HAP-1 (cell line): ENCODE measurements around the gene MOB2.

Source experiments
- DNase-seq, 2 experiments: peaks; one replicate each; pipeline ENCODE4 v3.0.0-alpha.2; 2016 to 2020; ENCODE audit warnings: low spot score in 2 of 2
- H3K27me3 ChIP-seq: fragments of 250-450 bp; sonication (Bioruptor Pico); 2 replicates; pipeline ENCODE4 v1.5.1; 2020; ENCODE audit warnings: low read depth, mild to moderate bottlenecking, moderate library complexity
- H3K36me3 ChIP-seq: fragments of 250-450 bp; sonication (Bioruptor Pico); replicated peaks from 2 replicates; pipeline ENCODE4 v1.5.1; 2020; ENCODE audit warnings: mild to moderate bottlenecking
- H3K4me1 ChIP-seq: fragments of 250-450 bp; sonication (Bioruptor Pico); 2 replicates; pipeline ENCODE4 v1.5.1; 2020; ENCODE audit warnings: mild to moderate bottlenecking
- H3K4me3 ChIP-seq: fragments of 250-450 bp; sonication (Bioruptor Pico); 2 replicates; pipeline ENCODE4 v1.5.1; 2020; ENCODE audit warnings: mild to moderate bottlenecking, moderate library complexity
- H3K9me3 ChIP-seq: fragments of 250-450 bp; sonication (Bioruptor Pico); 2 replicates; pipeline ENCODE4 v1.5.1; 2020; ENCODE audit warnings: mild to moderate bottlenecking, moderate library complexity
- in situ Hi-C: fragments of 300-500 bp; cut with MboI; formaldehyde crosslinking; loops from 3 replicates; pipeline ENCODE4 v1.14.3; 2020; ENCODE audit warnings: low sequenced_read_pairs, inconsistent platforms, mixed read lengths

Gene MOB2

DNA sequence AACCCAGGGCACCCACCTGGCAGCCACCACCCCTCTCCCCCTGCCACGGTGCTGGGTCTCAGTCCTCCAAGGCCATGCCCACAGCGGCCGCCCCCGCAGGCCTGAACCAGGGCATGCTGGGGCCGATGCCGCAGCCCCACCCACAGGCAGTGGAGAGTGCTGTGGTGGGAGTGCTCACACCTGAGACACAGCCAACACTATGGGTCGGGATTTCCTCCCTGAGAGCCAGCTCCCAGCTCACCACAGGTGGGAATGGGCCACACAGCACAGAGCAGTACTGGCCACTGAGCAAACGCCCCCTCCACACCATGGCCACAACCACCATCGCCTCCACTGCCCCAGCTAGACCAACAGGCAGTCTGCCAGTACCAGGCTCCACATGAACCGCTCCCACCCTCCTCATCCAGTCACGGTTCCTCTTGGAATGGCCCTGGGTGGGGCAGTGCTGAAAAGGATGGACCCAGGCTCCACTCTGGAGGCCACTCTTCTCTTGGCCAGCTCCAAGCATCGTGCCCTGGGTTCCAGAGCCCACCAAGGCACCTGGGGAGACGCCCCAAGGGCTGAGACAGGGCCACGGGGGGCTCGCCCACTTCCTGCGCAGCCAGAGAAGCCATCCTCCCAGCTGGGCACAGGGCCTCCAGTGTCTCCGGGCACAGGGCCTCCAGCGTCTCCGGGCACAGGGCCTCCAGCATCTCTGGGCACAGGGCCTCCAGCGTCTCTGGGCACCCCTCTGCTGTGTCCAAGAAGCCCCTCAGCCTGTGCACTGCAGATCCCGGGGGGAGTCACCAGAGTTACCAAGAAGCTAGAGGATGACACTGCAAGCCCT lies 14.2 kb downstream of the MOB2 start:
- Histone ChIP-seq H3K36me3 (no peaks in the 10 kb centered on the region), H3K4me1 (no peaks in the 10 kb centered on the region), H3K27me3 (no peaks in the 10 kb centered on the region), H3K4me3 (no peak overlapping the region), H3K9me3 (no peaks in the 10 kb centered on the region)
- in situ Hi-C loops = no loop called here
- no peak for DNase-seq

DNA sequence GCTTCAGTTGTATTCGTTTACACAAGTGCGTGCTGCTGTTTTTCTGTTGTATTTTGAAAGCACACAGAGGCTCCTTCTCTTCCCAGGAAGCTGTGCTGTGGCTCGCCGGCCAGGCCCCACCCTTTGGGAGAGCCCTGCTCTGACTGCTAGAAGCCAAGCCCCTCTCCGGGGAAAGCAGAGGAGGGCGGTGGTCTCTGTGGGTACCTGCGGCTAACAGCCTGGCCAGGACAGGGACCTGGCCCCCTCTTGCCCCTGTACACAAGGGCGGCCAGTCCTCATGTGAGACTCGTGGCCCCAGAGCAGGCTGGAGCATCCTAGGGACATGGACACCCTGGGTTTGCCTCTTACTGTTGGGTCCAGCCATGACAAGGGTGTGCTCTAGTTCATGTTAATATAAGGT lies 14.8 kb downstream of the MOB2 start:
- in situ Hi-C loops = no loop called here
- Histone ChIP-seq H3K4me1 (no peaks in the 10 kb centered on the region), H3K9me3 (no peaks in the 10 kb centered on the region), H3K36me3 (no peaks in the 10 kb centered on the region), H3K27me3 (no peaks in the 10 kb centered on the region), H3K4me3 (no peak overlapping the region)
- no peak for DNase-seq

DNA sequence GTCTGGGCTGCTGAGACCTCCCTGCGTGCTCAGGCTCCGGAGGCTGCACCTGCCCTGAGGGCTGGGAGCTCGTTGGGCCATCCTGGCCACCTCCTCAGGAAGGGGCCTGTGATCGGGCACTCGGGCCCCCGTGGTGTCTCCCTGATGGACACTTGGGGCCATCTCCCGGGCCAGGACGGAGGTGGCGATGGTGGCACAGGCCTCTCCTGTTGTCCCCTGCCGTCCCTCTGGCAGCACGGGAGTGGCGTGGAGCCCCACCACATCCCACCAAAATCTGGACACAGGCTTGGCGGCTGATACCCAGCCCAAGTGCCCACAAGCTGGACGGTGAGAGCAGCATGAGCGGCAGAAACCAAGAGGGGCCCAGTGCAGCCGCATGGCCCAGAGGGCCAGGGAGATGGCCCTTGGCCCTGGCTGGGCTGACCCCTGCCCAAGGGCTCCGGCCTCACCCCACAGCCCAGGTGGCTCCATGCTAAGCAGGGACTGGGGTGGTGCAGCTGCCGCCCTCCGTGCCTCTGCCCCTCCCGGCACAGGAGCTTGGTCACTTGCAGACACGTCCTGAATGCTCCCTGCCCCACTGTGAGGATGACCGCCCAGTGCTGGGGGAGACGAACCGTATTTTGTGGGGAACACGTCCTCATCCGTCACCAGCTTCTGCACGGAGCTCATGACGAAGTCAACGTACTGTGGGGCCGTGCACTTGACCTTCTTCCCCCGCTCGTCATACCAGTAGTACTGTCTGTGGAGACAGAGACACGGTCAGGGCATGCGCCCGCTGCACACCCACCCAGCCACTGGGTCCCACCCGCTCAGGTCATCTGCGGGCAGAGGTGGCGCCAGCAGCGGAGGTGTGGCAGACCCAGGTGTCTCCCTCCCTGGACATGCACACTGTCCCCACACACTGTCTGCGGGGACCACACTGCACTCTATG lies 15.6 kb downstream of the MOB2 start:
- H3K9me3 ChIP-seq = no peaks in the 10 kb centered on the region
- no peaks in the 10 kb centered on the region for H3K36me3 ChIP-seq
- no peaks in the 10 kb centered on the region for H3K27me3 ChIP-seq
- in situ Hi-C loops = no loop called here
- no peak overlapping the region for H3K4me3 ChIP-seq
- H3K4me1 ChIP-seq = no peaks in the 10 kb centered on the region
- DNase-seq = no peak

GRCh38 chr11:1469911-1470680 lies 16.5 kb downstream of the MOB2 start:
- Histone ChIP-seq H3K27me3 (no peaks in the 10 kb centered on the region), H3K4me3 (no peak overlapping the region), H3K36me3 (no peaks in the 10 kb centered on the region), H3K4me1 (no peaks in the 10 kb centered on the region), H3K9me3 (no peaks in the 10 kb centered on the region)
- no peak for DNase-seq
- in situ Hi-C loops = no loop called here

DNA sequence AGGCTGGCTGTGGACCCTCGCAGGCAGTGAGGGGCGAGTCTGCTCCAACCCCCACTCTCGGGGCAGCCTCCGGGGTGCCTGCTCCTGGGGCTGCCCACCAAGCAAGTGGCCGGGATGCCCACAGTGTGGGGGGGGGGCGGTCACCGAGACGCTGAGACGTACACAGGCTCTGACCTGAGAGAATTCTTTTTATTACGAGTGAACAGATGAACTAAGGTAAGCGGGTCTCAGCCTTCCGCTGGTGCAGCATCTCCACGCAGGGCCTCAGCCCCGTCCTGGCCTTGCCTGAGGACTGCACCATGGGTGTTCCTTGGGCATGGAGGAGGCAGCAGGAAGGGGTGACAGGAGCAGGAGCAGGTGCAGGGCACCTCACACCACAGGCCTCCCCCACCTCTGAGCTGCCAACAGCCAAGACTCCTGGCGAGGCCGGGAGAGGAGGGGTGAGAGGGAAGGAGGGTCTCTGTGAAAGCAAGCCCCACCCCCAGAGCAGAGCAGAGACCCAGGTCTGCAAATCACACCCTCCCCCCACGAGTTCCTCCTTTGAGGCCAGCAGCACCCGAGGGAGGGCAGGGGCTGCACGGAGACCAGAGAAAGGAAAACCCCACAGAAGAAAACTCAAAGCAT lies 17.2 kb downstream of the MOB2 start:
- Histone ChIP-seq H3K27me3 (no peaks in the 10 kb centered on the region), H3K9me3 (no peaks in the 10 kb centered on the region), H3K4me1 (no peaks in the 10 kb centered on the region), H3K4me3 (no peak overlapping the region), H3K36me3 (no peaks in the 10 kb centered on the region)
- in situ Hi-C loops = no loop called here
- no peak for DNase-seq

DNA sequence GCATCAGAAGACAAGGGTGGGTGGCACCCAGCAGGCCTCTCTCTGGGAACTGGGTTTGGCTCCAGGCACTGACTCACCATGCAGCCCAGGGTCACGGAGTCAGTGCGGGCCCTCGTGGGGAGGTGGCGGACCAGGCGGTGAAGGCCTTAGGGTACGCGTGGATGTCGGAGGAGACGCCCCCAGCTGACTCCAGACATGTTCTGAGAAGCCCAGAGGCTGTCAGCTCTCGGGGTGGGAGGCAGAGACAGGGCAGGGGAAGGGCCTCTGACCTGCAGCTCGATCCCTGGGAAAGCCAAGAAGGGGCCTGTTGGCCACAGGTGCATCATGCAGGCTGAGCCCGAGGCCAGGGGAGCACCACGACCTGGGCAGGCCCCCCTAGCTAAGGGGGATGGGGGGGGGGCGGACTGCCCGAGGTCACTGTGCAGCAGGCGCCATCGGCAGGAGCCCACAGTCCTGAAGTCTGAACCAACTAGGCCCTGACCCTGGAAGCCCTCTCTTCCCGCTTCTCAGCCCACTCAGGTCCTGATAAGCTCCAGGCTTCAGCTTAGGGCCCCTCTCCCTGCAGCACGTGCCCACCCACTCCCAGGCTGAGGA lies 18.0 kb downstream of the MOB2 start:
- in situ Hi-C loops = no loop called here
- Histone ChIP-seq H3K4me3 (no peak overlapping the region), H3K36me3 (no peaks in the 10 kb centered on the region), H3K27me3 (no peaks in the 10 kb centered on the region), H3K9me3 (no peaks in the 10 kb centered on the region), H3K4me1 (no peaks in the 10 kb centered on the region)
- no peak for DNase-seq

DNA sequence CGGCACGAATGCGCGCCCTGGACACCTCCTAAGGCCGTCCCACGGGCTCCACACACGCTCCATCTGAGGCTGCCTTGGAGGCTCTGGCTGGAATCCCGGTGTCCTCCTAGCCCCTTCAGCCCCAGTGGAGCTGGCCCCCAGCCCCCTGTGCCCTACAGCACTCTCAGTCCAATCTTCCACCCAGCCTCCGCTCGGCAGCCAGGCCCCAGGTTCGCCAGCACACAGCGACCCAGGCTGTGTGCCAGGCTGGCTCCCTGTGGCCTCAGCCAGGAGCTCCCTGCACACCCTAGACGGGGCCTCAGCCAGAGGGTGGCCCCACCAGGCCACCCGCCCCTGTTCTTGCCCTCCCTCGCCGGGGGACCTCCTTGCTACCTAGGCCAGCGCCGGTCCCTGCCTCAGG lies 18.6 kb downstream of the MOB2 start:
- H3K27me3 ChIP-seq = no peaks in the 10 kb centered on the region
- H3K36me3 ChIP-seq = no peaks in the 10 kb centered on the region
- H3K9me3 ChIP-seq = no peaks in the 10 kb centered on the region
- no peaks in the 10 kb centered on the region for H3K4me1 ChIP-seq
- H3K4me3 ChIP-seq = no peak overlapping the region
- in situ Hi-C loops = no loop called here
- no peak for DNase-seq

DNA sequence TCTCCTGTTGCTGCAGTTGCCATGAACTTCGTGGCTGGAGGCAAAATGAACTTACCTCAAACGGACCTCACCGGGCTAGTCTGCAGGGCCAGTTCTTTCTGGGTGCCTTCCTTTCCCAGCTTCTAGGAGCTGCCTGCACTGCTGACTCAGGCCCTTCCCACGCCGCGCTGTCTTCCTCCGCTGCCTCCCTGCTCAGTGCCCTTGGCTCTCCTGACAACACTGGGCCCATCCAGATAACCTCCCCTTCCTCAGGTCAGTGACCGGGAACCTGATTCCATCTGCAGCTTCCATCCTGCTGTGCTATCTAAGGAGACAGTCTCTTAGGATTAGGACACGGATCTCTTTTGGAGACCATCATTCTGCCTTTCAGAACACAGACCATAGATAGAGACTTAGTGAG lies 19.3 kb downstream of the MOB2 start:
- DNase-seq = no peak
- Histone ChIP-seq H3K9me3 (no peaks in the 10 kb centered on the region), H3K27me3 (no peaks in the 10 kb centered on the region), H3K4me3 (no peak overlapping the region), H3K4me1 (no peaks in the 10 kb centered on the region), H3K36me3 (0 out of 2 replicates have a peak, but pooled peaks cover 2% of the 10 kb centered on the region)
- in situ Hi-C loops = no loop called here

DNA sequence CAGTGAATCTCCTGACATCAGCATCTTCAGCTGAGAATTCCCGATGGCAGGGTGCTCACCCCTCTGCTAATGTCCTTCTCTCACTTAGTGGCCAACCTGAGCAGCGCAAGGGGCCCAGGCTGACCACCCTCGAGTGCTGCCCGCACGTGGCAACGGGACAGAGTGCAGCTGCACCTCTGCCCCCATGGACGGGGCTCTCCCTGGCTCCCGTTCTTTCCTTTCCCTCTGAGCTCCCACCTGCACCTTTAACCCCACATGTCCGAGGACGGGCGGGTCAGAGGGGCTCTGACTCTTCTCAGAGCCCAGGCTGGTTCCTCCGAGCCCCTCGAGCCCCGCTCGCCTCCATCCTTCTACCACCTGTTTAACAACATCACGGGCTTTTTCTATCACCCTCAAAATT lies 19.8 kb downstream of the MOB2 start:
- DNase-seq = no peak
- H3K36me3 ChIP-seq = 0 out of 2 replicates have a peak, but pooled peaks cover 2% of the 10 kb centered on the region
- in situ Hi-C loops = no loop called here
- H3K4me3 ChIP-seq = no peak overlapping the region
- no peaks in the 10 kb centered on the region for H3K9me3 ChIP-seq
- no peaks in the 10 kb centered on the region for H3K27me3 ChIP-seq
- no peaks in the 10 kb centered on the region for H3K4me1 ChIP-seq

DNA sequence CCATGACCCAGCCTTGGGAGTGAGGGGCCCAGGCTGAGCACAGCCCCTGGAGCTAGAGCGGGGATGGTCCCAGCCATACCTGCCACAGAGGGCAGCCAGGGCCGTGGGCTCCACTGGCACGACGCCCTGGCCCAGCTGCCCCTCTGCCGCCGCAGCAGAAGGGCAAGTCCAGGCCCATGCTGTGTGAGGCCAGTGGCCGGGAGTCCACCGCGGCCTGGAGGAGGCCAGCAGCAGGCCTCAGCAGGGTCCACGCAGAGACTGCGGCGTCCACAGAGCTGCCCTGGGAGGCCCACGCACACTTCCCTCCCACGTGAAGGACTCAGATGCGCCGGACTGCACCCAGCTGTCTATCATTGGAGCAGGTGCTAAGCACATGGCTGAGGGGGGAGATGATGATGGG lies 23.5 kb downstream of the MOB2 start:
- in situ Hi-C loops = no loop called here

DNA sequence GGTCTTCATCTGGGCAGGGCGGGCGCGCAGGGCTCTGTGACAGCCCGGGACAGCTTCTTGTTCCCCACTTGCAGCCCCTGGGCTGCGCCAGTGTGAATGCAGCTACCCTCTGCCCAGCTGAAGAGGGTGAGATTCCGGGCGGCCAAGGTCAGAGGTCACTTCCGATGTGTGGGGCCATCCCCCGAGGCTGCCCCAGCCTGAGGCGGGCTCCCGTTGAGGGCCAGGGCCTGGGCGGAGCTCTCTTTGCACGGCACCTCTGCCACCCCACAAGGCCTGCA lies 23.9 kb downstream of the MOB2 start:
- Histone ChIP-seq H3K4me3 (no peak overlapping the region), H3K27me3 (no peaks in the 10 kb centered on the region), H3K36me3 (0 out of 2 replicates have a peak, but pooled peaks cover 2% of the 10 kb centered on the region), H3K4me1 (no peaks in the 10 kb centered on the region), H3K9me3 (no peaks in the 10 kb centered on the region)
- in situ Hi-C loops = no loop called here
- DNase-seq = no peak

More for the DNA sequence above, 23.5 kb downstream of the MOB2 start:
- DNase-seq = no peak
- Histone ChIP-seq H3K27me3 (no peaks in the 10 kb centered on the region), H3K4me1 (no peaks in the 10 kb centered on the region), H3K36me3 (0 out of 2 replicates have a peak, but pooled peaks cover 2% of the 10 kb centered on the region), H3K9me3 (no peaks in the 10 kb centered on the region), H3K4me3 (no peak overlapping the region)

- Histone ChIP-seq H3K9me3 (no peaks in the 10 kb centered on the region), H3K4me1 (no peaks in the 10 kb centered on the region), H3K27me3 (no peaks in the 10 kb centered on the region), H3K36me3 (0 out of 2 replicates have a peak, but pooled peaks cover 2% of the 10 kb centered on the region), H3K4me3 (no peak overlapping the region)
- in situ Hi-C loops = no loop called here
- DNase-seq = no peak
Measured at GRCh38 chr11:1461826-1462697, 24.5 kb downstream of the MOB2 start.
